ENCODE measurements around the gene QARS1.

Gene QARS1

GRCh38 chr3:49104427-49105291 is at the start of gene QARS1:
Gene QARS1, minus strand, starts transcription at chr3:49104757. Its CDS starts 24 bp downstream, at chr3:49104733.
- peak; percentile 15 for DNase-seq

GRCh38 chr3:49153349-49153912 is 48.9 kb upstream of the QARS1 start:
- no peak for DNase-seq

GRCh38 chr3:49151610-49152009 is 47.1 kb upstream of the QARS1 start:
- no peak for DNase-seq

- DNase-seq: no peak
These were observed 43.6 kb upstream of the QARS1 start for GRCh38 chr3:49148159-49148558.

- no peak for DNase-seq
These were observed 35.5 kb upstream of the QARS1 start for GRCh38 chr3:49140080-49140479.

- DNase-seq: no peak
These were observed 30.9 kb upstream of the QARS1 start for GRCh38 chr3:49135499-49135898.

- DNase-seq: no peak
These were observed 30.1 kb upstream of the QARS1 start for GRCh38 chr3:49134471-49135265.

GRCh38 chr3:49133226-49133951 is 28.8 kb upstream of the QARS1 start:
- DNase-seq: no peak

GRCh38 chr3:49132437-49133225 is 28.1 kb upstream of the QARS1 start, which contains the start of gene LAMB2:
Gene LAMB2, minus strand, starts transcription at chr3:49133050. Its CDS starts 183 bp downstream, at chr3:49132867.
- no peak for DNase-seq

- DNase-seq: no peak
These were observed 27.5 kb upstream of the QARS1 start for GRCh38 chr3:49132073-49132436.

- no peak for DNase-seq
These were observed 27.0 kb upstream of the QARS1 start for GRCh38 chr3:49131576-49131975.

GRCh38 chr3:49131040-49131439 is 26.5 kb upstream of the QARS1 start:
- DNase-seq: no peak

GRCh38 chr3:49124991-49125670 is 20.6 kb upstream of the QARS1 start:
- DNase-seq: no peak

- no peak for DNase-seq
These were observed 19.6 kb upstream of the QARS1 start for GRCh38 chr3:49124203-49124602.

GRCh38 chr3:49123687-49124086 is 19.1 kb upstream of the QARS1 start:
- DNase-seq: no peak

GRCh38 chr3:49122886-49123545 is 18.5 kb upstream of the QARS1 start:
- no peak for DNase-seq

GRCh38 chr3:49122451-49122850 is 17.9 kb upstream of the QARS1 start:
- no peak for DNase-seq

- DNase-seq: no peak
These were observed 17.5 kb upstream of the QARS1 start for GRCh38 chr3:49122022-49122421.

GRCh38 chr3:49121132-49121736 is 16.7 kb upstream of the QARS1 start:
- no peak for DNase-seq

GRCh38 chr3:49120438-49121131 is 16.0 kb upstream of the QARS1 start, which contains the start of gene USP19:
Gene USP19, minus strand, starts transcription at chr3:49120823. Its CDS starts 1,678 bp downstream, at chr3:49119145.
- no peak for DNase-seq

All from NCI-H1417 treated with DMSO at 0.1 percent for 48 hours (cell line).